Tibial nerve (tissue), 4 donors: ENCODE data around the gene GTPBP2. TPM values are rescaled to one million over a fixed set of nuclear protein-coding genes. Genes with fewer than 3 reads are reported as not detected.

Experiments used
- DNase-seq, 2 donors: peaks; one replicate each; pipeline ENCODE4 v3.0.0-alpha.2; 2019; ENCODE audit warnings: low spot score in 2 of 2
- H3K27ac ChIP-seq, 4 donors: fragments of 200-600 bp; sonication (generic) in 3 of 4; one replicate each; pipeline ENCODE4 v1.5.1; 2017 to 2019; ENCODE audit warnings: mild to moderate bottlenecking in 1 of 4
- H3K27me3 ChIP-seq, 2 donors: fragments of 200-600 bp; sonication (generic) in 1 of 2; one replicate each; pipeline versions ENCODE4 v1.5.1 to v1.6.0; 2017 to 2019
- H3K36me3 ChIP-seq, 3 donors: fragments of 200-600 bp; sonication (generic); one replicate each; pipeline ENCODE4 v1.5.1; 2018 to 2019
- H3K4me1 ChIP-seq, 4 donors: fragments of 200-600 bp; sonication (generic) in 3 of 4; one replicate each; pipeline ENCODE4 v1.5.1; 2017 to 2019
- H3K4me3 ChIP-seq, 4 donors: fragments of 200-600 bp; sonication (generic) in 3 of 4; one replicate each; pipeline ENCODE4 v1.5.1; 2017 to 2019; ENCODE audit warnings: mild to moderate bottlenecking in 1 of 4, moderate library complexity in 1 of 4
- H3K9me3 ChIP-seq, 4 donors: fragments of 200-600 bp; sonication (generic) in 3 of 4; one replicate each; pipeline ENCODE4 v1.5.1; 2017 to 2019
- EP300 ChIP-seq, 2 donors: sonication (generic); formaldehyde crosslinking; IDR thresholded peaks; one replicate each; pipeline ENCODE4 v1.6.1; 2017; ENCODE audit warnings: antibody characterized with exemption in 2 of 2, mild to moderate bottlenecking in 1 of 2
- POLR2A ChIP-seq, 2 donors: fragments of 450-650 bp; IDR thresholded peaks; one replicate each; pipeline ENCODE4 v1.6.1; 2017; ENCODE audit warnings: antibody characterized with exemption in 2 of 2, mild to moderate bottlenecking in 2 of 2, moderate library complexity in 2 of 2
- WGBS, 2 donors: methylation state at CpG; one replicate each; pipeline ENCODE4 v1.1.5; 2018; 5-methylcytosine and 5-hydroxymethylcytosine counted together
- total RNA-seq, 4 donors: library from RNA; depleted of rRNA; stranded (reverse); fragments of >200 nt; gene quantifications; one replicate each; pipeline ENCODE4 v1.1.0, GENCODE V29; 2016
- TF ChIP-seq, protein P1 (sequence below), 5 experiments: fragments of 200-600 bp in 3 of 5; fragments of 450-650 bp in 2 of 5; sonication (generic) in 3 of 5; IDR thresholded peaks; one replicate each; pipeline ENCODE4 v1.5.1; 2016 to 2019; ENCODE audit warnings: antibody characterized with exemption in 5 of 5, mild to moderate bottlenecking in 3 of 5, moderate library complexity in 2 of 5

GTPBP2 gene
- total RNA-seq, 4 donors from 2014 or later: 33.2 to 58.5 (median 39.7) TPM

DNA sequence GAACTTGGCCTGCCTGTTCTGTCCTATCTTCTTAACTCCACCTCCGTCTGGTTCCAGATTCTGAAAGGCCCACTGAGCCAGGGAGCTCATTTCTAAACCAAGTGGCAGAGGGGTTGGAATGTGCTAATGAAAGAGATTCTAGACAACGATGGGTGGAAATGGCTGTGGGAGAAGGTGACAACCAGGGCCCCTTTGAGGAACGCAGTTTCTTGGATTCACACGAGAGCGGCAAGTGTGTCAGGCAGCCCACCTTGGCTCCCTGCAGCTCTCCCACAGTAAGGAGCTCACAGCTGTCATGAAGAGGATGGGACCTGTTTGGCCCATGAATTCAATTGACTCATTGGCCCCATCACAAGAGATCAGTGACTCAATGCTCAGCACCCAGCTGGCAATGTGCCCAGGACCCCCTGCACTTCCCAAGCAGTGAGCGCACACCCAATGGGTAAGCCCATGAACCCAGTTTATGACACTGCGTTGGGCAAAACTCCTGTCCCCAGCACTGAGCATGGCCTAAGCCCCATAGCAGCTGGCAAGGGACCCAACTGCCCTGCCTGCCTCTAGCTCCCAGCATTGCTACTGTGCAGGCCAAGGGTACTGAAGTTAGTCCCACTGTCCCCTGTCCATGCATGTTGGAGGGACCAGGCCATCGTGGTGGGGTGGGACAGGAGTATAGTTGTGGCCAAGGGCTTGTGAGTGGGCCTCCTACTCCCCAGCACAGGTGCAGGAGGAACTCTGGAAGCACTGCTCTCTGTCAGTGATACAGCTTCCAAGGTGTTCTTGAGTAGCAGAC is 42.1 kb upstream of the GTPBP2 start:
- Histone ChIP-seq H3K27ac (peak overlapping the region in 1 of 4 donors; percentile 70), H3K27me3 (no peaks in the 10 kb centered on the region), H3K36me3 (peaks cover 4 to 59% (median 19%) of the 10 kb centered on the region in 3 donors), H3K9me3 (no peaks in the 10 kb centered on the region), H3K4me3 (no peak overlapping the region), H3K4me1 (peaks cover 0 to 56% (median 24%) of the 10 kb centered on the region in 4 donors)
- 91% methylated on average over 8 of the region's 8 CpGs for WGBS, 2 donors
- no peak for DNase-seq
- TF ChIP-seq, protein P1, sequence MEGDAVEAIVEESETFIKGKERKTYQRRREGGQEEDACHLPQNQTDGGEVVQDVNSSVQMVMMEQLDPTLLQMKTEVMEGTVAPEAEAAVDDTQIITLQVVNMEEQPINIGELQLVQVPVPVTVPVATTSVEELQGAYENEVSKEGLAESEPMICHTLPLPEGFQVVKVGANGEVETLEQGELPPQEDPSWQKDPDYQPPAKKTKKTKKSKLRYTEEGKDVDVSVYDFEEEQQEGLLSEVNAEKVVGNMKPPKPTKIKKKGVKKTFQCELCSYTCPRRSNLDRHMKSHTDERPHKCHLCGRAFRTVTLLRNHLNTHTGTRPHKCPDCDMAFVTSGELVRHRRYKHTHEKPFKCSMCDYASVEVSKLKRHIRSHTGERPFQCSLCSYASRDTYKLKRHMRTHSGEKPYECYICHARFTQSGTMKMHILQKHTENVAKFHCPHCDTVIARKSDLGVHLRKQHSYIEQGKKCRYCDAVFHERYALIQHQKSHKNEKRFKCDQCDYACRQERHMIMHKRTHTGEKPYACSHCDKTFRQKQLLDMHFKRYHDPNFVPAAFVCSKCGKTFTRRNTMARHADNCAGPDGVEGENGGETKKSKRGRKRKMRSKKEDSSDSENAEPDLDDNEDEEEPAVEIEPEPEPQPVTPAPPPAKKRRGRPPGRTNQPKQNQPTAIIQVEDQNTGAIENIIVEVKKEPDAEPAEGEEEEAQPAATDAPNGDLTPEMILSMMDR (IDR thresholded peaks at IDR 0.05): no peak
- TF ChIP-seq POLR2A (IDR thresholded peaks at IDR 0.05): no peak
- no peak for TF ChIP-seq EP300 (IDR thresholded peaks at IDR 0.05)

DNA sequence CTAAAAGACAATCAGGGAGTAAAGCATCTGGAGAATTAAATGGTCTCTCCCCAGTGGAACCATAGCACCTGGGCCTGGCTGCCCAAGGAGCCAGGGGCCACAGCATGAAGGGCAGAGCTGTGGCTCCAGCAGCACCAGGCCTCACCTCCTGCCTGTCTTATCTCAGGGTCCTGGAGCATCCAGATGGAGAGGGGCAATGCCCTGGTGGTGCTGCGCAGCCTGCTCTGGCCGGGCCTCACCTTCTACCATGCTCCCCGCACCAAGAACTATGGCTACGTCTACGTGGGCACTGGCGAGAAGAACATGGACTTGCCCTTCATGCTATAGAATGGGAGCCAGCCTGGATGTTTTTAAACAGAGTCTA is 41.5 kb upstream of the GTPBP2 start:
- H3K36me3 ChIP-seq: peaks cover 4 to 53% (median 19%) of the 10 kb centered on the region in 3 donors
- H3K4me1 ChIP-seq: peaks cover 0 to 56% (median 24%) of the 10 kb centered on the region in 4 donors
- peak overlapping the region in 2 of 4 donors; percentile 70 to 84 for H3K27ac ChIP-seq
- WGBS, 2 donors: 90 to 96% methylated on average over 6 of the region's 6 CpGs
- no peaks in the 10 kb centered on the region for H3K27me3 ChIP-seq
- no peak overlapping the region for H3K4me3 ChIP-seq
- no peak for TF ChIP-seq EP300 (IDR thresholded peaks at IDR 0.05)
- TF ChIP-seq, protein P1 (IDR thresholded peaks at IDR 0.05): no peak
- no peak for DNase-seq
- H3K9me3 ChIP-seq: no peaks in the 10 kb centered on the region

DNA sequence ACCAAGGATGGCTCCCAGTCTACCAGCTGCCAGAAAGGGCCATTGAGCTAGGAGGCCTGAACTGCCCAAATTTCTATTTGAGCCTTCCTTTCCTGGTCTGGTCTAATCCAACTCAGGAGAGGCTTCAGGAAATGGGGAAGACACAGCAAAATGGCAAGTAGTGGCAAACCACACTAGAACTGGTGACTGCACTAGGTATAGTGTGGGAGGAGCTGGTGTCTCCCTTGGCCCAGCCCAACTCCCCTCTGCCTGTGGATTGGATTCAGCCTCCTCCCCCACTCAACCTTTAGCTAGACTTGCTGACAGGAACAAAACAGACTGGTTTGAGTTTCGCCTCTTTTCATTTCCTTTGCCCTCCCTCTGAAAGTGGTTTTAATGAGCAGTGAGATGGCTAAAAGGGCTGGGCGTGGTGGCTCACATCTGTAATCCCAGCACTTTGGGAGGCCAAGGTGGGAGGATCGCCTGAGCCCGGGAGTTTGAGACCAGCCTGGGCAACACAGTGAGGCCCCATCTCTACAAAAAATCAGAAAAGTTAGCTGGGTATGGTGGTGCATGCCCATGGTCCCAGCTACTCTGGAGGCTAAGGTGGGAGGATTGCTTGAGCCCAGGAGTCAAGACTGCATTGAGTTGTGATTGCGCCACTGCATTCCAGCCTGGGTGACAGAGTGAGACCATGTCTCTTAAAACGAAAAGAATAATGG is 41.0 kb upstream of the GTPBP2 start:
- no peak for TF ChIP-seq POLR2A (IDR thresholded peaks at IDR 0.05)
- TF ChIP-seq, protein P1 (IDR thresholded peaks at IDR 0.05): no peak
- no peak for TF ChIP-seq EP300 (IDR thresholded peaks at IDR 0.05)
- peak overlapping the region; percentile 9 to 84 (median 67) for H3K27ac ChIP-seq
- no peak for DNase-seq
- peaks cover 0 to 48% (median 19%) of the 10 kb centered on the region in 3 donors for H3K36me3 ChIP-seq
- H3K4me1 ChIP-seq: peaks cover 0 to 56% (median 24%) of the 10 kb centered on the region in 4 donors
- no peaks in the 10 kb centered on the region for H3K9me3 ChIP-seq
- WGBS, 2 donors: 77 to 80% methylated on average over 6 of the region's 6 CpGs
- no peak overlapping the region for H3K4me3 ChIP-seq
- H3K27me3 ChIP-seq: no peaks in the 10 kb centered on the region

- Histone ChIP-seq H3K27ac (peak overlapping the region; percentile 9 to 84 (median 67)), H3K27me3 (no peaks in the 10 kb centered on the region)
Measured at GRCh38 chr6:43669050-43669921, 40.2 kb upstream of the GTPBP2 start.

More at GRCh38 chr6:43669050-43669921, 40.2 kb upstream of the GTPBP2 start:
- 25 to 29% methylated on average over 7 to 15 of the region's 15 CpGs for WGBS, 2 donors
- Histone ChIP-seq H3K4me3 (no peak overlapping the region), H3K9me3 (no peaks in the 10 kb centered on the region), H3K36me3 (peaks cover 0 to 40% (median 15%) of the 10 kb centered on the region in 3 donors), H3K4me1 (peaks cover 0 to 56% (median 24%) of the 10 kb centered on the region in 4 donors)
- peak; percentile 31 to 40 for DNase-seq
- TF ChIP-seq, protein P1 (IDR thresholded peaks at IDR 0.05): no peak
- TF ChIP-seq POLR2A (IDR thresholded peaks at IDR 0.05): no peak
- peak in 1 of 2 donors; percentile 12 for TF ChIP-seq EP300 (IDR thresholded peaks at IDR 0.05)
